GM06990 (cell line): Measurements from ENCODE around the gene ZNF689.
A peak's percentile ranks its signal among the peaks of the same experiment; 100 is the strongest.

Experiments
- DNase-seq: peaks from one replicate; pipeline ENCODE4 v3.0.0-alpha.2; 2011; ENCODE audit not compliant: insufficient read length; ENCODE audit errors: extremely low read depth
- H3K27me3 ChIP-seq: replicated peaks from 2 replicates; pipeline ENCODE4 v1.6.0; 2011; ENCODE audit warnings: low read length; ENCODE audit not compliant: control insufficient read depth, insufficient read depth
- H3K36me3 ChIP-seq: 2 replicates; pipeline ENCODE4 v1.5.1; 2011; ENCODE audit warnings: low read length; ENCODE audit not compliant: control insufficient read depth, insufficient read depth
- H3K4me3 ChIP-seq: replicated peaks from 2 replicates; pipeline ENCODE4 v1.5.1; 2011; ENCODE audit warnings: low read depth, mild to moderate bottlenecking, control low read depth, low read length
- TF ChIP-seq, protein P1 (sequence below): IDR thresholded peaks from 2 replicates; pipeline ENCODE4 v1.5.1; 2011; ENCODE audit warnings: low read length, control low read depth, mild to moderate bottlenecking, inconsistent platforms; ENCODE audit not compliant: insufficient read depth, poor library complexity, severe bottlenecking

ZNF689 gene

GRCh38 chr16:30561089-30561816 lies 48.9 kb downstream of the ZNF689 start:
- TF ChIP-seq, protein P1, sequence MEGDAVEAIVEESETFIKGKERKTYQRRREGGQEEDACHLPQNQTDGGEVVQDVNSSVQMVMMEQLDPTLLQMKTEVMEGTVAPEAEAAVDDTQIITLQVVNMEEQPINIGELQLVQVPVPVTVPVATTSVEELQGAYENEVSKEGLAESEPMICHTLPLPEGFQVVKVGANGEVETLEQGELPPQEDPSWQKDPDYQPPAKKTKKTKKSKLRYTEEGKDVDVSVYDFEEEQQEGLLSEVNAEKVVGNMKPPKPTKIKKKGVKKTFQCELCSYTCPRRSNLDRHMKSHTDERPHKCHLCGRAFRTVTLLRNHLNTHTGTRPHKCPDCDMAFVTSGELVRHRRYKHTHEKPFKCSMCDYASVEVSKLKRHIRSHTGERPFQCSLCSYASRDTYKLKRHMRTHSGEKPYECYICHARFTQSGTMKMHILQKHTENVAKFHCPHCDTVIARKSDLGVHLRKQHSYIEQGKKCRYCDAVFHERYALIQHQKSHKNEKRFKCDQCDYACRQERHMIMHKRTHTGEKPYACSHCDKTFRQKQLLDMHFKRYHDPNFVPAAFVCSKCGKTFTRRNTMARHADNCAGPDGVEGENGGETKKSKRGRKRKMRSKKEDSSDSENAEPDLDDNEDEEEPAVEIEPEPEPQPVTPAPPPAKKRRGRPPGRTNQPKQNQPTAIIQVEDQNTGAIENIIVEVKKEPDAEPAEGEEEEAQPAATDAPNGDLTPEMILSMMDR, result no peak
- Histone ChIP-seq H3K36me3 (no peaks in the 10 kb centered on the region), H3K4me3 (no peak overlapping the region), H3K27me3 (no peaks in the 10 kb centered on the region)
- DNase-seq, result peak; percentile 64

- no peak overlapping the region for H3K4me3 ChIP-seq
- TF ChIP-seq, protein P1, result no peak
- no peak for DNase-seq
- H3K27me3 ChIP-seq, result no peaks in the 10 kb centered on the region
- peaks cover 3% of the 10 kb centered on the region; the same call in 1 of the 2 replicates for H3K36me3 ChIP-seq
Observed at GRCh38 chr16:30559690-30560089, 50.5 kb downstream of the ZNF689 start.

DNA sequence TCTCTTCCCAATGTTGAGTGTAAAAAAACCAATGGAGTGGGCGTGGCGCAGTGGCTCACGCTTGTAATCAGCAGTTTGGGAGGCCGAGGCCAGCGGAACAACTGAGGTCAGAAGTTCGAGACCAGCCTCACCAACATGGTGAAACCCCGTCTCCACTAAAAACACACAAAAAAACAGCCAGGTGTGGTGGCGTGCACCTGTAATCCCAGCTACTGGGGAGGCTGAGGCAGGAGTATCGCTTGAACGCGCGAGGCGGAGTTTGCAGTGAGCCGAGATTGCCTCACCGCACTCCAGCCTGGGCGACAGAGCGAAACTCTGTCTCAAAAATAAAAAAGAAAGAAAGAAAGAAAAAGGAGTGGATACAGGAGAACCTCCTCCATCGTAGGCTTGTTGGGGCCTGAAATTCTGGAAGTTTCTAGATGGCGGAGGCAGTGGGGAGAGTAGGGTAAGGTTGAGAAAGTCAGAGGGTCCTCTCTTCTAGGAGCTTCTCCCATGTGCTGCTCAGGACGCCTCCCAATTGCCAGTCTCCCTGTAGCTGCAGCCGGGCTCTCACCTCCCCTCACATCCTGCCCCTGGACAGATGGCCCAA lies 51.3 kb downstream of the ZNF689 start:
- no peak overlapping the region for H3K4me3 ChIP-seq
- TF ChIP-seq, protein P1, result no peak
- no peak for DNase-seq
- H3K27me3 ChIP-seq, result no peaks in the 10 kb centered on the region
- peaks cover 5% of the 10 kb centered on the region; the same call in 1 of the 2 replicates for H3K36me3 ChIP-seq

DNA sequence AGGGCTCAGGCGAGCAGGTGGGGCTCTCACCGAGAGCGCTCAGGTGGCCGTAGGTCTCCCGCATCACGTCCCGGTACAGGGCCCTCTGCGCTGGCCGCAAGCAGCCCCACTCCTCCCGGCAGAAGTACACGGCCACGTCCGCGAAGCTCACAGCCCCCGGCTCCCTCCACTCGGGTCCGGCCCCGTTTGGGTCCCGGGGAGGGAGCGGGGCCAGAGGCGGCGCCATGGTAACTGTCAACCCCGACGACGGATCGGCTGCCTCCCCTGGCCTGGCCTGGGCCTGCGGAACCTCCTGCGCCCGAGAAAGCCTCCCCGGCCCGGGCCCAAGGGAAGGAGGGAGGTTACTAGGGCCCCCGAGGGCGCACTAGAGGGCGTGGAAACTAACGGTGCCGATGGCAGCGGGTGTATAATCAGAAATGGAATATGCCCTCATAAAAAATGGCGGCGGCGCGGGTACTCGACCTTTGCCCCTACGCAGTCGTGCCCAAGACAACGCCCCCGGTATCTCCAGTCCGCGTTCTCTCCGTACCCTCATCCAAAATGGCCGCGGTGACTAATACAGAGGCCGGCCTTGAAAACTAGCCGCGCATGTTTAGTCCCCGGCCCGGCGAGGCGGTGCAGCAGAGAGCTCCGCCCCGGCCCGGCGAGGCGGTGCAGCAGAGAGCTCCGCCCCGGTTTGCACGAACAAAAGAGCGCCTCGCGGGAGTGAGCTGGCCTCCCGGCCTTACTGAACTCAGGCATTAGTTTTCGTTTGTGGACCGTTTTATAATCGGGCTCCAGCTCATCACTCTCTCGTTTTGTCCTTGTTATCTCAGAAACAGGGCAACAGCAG lies 52.0 kb downstream of the ZNF689 start, which contains the start of gene ZNF764:
TSS of gene ZNF764 (minus strand) at position 418 of the 832 bp plus-strand sequence. CDS start at position 226, 192 bp downstream.
- Histone ChIP-seq H3K4me3 (peak within 1 kb of the TSS; percentile 76), H3K36me3 (peaks cover 5% of the 10 kb centered on the region; the same call in 1 of the 2 replicates), H3K27me3 (no peaks in the 10 kb centered on the region)
- DNase-seq, result peak; percentile 92
- TF ChIP-seq, protein P1, result peak; percentile 19

DNA sequence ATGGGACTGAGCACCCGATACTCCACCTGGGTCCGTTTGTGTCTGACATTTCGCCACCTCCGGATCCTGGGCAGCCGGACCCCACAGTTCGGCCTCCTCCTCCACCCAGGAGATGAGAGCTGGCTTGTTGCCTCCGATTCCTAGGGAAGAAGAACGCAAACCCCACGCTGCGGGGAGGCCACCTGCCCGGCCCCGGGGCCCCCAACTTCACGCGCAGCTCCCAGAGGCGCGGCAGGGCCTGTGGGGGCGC lies 52.6 kb downstream of the ZNF689 start:
- TF ChIP-seq, protein P1, result no peak
- peaks cover 7% of the 10 kb centered on the region; the same call in 1 of the 2 replicates for H3K36me3 ChIP-seq
- H3K4me3 ChIP-seq, result peak overlapping the region; percentile 76
- H3K27me3 ChIP-seq, result no peaks in the 10 kb centered on the region
- no peak for DNase-seq
